Activated CD8-positive, alpha-beta memory T cell treated with anti-CD3 and anti-CD28 coated beads for 36 hours (primary cell): Measurements from ENCODE around the gene CDON. TPM values are rescaled to one million over a fixed set of nuclear protein-coding genes. Genes with fewer than 3 reads are reported as not detected.

Experiments used
- CTCF ChIA-PET: fragments of 350-600 bp; sonication (Branson Sonifier 250); formaldehyde crosslinking; loops from one replicate; lab custom pipeline; 2021; ENCODE audit warnings: antibody characterized with exemption; lab: Charles Lee
- POLR2A ChIA-PET: fragments of 350-600 bp; sonication (Branson Sonifier 250); formaldehyde crosslinking; loops from one replicate; lab custom pipeline; 2021; ENCODE audit warnings: antibody characterized with exemption; lab: Charles Lee
- total RNA-seq, 2 experiments: library from RNA; stranded (reverse); gene quantifications; one replicate each; pipeline ENCODE4 v1.2.3, GENCODE V29; 2021

The CDON gene
- total RNA-seq, 2 experiments from 2014 or later: 2.3 TPM

GRCh38 chr11:125949271-125950177 is 113.1 kb downstream of the CDON start:
- ChIA-PET POLR2A (no interaction called here), CTCF (interaction anchor here (0.5 kb wide), 1 partner anchor 13 kb away, joined by 3 read pairs; no protein-coding TSS in a partner anchor)

GRCh38 chr11:125948278-125949051 is 114.2 kb downstream of the CDON start:
- CTCF ChIA-PET: no interaction called here
- POLR2A ChIA-PET: no interaction called here

GRCh38 chr11:125947419-125948277 is 115.0 kb downstream of the CDON start:
- CTCF ChIA-PET: no interaction called here
- POLR2A ChIA-PET: no interaction called here

GRCh38 chr11:125946712-125947418 is 115.8 kb downstream of the CDON start:
- CTCF ChIA-PET: interaction anchor here (1.2 kb wide), 1 partner anchor 24 kb away, joined by 4 read pairs; no protein-coding TSS in a partner anchor
- POLR2A ChIA-PET: no interaction called here

- CTCF ChIA-PET: interaction anchor here (0.6 to 1.2 kb wide), 2 partner anchors 23 to 424 kb away, joined by 4 read pairs; no protein-coding TSS in a partner anchor
- POLR2A ChIA-PET: no interaction called here
Observed at GRCh38 chr11:125945797-125946520, 116.7 kb downstream of the CDON start, which contains the start of gene VSIG10L2. VSIG10L2 (plus strand) TSS chr11:125946044; CDS start chr11:125946056, 12 bp downstream.

GRCh38 chr11:125945011-125945796 is 117.5 kb downstream of the CDON start:
- ChIA-PET CTCF (no interaction called here), POLR2A (no interaction called here)

GRCh38 chr11:125944350-125945010 is 118.2 kb downstream of the CDON start:
- CTCF ChIA-PET: interaction anchor here (1.0 kb wide), 2 partner anchors 15 to 250 kb away, joined by 3 read pairs; no protein-coding TSS in a partner anchor
- POLR2A ChIA-PET: no interaction called here

- CTCF ChIA-PET: interaction anchor here (0.7 to 1.0 kb wide), 3 partner anchors 15 to 250 kb away, joined by 3 read pairs; no protein-coding TSS in a partner anchor
- POLR2A ChIA-PET: no interaction called here
Observed at GRCh38 chr11:125943661-125944349, 118.9 kb downstream of the CDON start.

GRCh38 chr11:125942771-125943428 is 119.8 kb downstream of the CDON start:
- ChIA-PET CTCF (interaction anchor here (0.7 to 1.1 kb wide), 3 partner anchors 132 to 247 kb away, joined by 3 to 4 read pairs (median 3); no protein-coding TSS in a partner anchor), POLR2A (no interaction called here)

- ChIA-PET CTCF (interaction anchor here (0.8 to 1.5 kb wide), 3 partner anchors 133 to 252 kb away, joined by 3 to 5 read pairs (median 4); no protein-coding TSS in a partner anchor), POLR2A (no interaction called here)
Observed at GRCh38 chr11:125941619-125942611, 120.8 kb downstream of the CDON start.

- ChIA-PET CTCF (interaction anchor here (1.5 kb wide), 1 partner anchor 252 kb away, joined by 5 read pairs; no protein-coding TSS in a partner anchor), POLR2A (no interaction called here)
Observed at GRCh38 chr11:125941267-125941618, 121.4 kb downstream of the CDON start.

- ChIA-PET POLR2A (no interaction called here), CTCF (no interaction called here)
Observed at GRCh38 chr11:125940145-125940544, 122.5 kb downstream of the CDON start.

- CTCF ChIA-PET: interaction anchor here (1.4 kb wide), 1 partner anchor 255 kb away, joined by 4 read pairs; no protein-coding TSS in a partner anchor
- POLR2A ChIA-PET: no interaction called here
Observed at GRCh38 chr11:125939081-125939521, 123.6 kb downstream of the CDON start.

GRCh38 chr11:125938418-125938817 is 124.2 kb downstream of the CDON start:
- ChIA-PET POLR2A (no interaction called here), CTCF (interaction anchor here (1.4 kb wide), 1 partner anchor 255 kb away, joined by 4 read pairs; no protein-coding TSS in a partner anchor)
